ENCODE data around the gene ANKRD33B.

The ANKRD33B gene

DNA sequence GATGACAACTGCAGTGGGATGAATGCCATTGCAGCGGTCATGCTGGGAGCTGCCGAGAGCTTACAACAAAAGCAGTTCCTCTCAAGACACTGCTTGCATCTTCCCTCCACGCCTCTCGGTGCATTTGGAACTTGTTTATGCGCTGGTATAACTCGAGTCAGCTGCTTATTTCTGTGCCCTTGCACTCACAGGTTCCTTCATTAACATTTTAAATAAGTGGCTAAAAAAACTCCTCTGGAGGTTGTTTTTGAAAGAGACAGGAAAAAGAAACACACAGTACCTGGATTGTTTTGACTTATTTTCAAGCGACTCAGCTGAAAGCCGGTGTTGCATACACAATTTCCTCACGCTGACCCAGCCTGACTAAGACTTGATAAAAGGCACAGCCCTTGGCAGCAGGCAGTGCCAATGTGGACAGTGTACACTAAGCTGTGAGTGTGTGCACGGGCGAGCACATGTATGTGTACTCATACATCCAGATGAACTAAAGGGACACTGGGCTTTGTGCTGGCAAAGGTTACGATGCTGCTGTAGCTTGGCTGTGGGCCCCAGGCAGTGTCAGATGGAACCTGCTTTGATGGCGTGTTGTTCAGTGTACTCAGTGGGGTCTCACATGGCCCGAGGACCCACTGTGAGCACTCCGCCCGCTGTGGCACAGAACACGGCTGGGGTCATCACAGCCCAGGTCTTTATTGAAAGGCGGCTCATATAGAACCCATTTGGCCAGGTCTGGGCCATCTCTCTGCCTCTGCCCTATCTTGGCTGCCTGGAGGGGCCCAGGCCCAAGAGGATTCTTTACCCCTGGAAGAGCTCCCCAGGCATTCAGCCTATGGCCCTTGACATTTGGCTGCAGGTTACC lies 92.3 kb downstream of the ANKRD33B start:
- DNase-seq (ENCODE audit: low read depth) = no peak
- no peak overlapping the region for H3K4me3 ChIP-seq (ENCODE audit: low read depth, low read length)
- TF ChIP-seq CTCF (IDR thresholded peaks at IDR 0.05; ENCODE audit: low read depth, low read length, missing control alignments) = no peak

- no peak for TF ChIP-seq CTCF (IDR thresholded peaks at IDR 0.05; ENCODE audit: low read depth, low read length, missing control alignments)
- no peak overlapping the region for H3K4me3 ChIP-seq (ENCODE audit: low read depth, low read length)
These were observed 94.4 kb downstream of the ANKRD33B start for GRCh38 chr5:10658265-10658664.

GRCh38 chr5:10660135-10660534 lies 96.3 kb downstream of the ANKRD33B start:
- no peak for TF ChIP-seq CTCF (IDR thresholded peaks at IDR 0.05; ENCODE audit: low read depth, low read length, missing control alignments)
- H3K4me3 ChIP-seq (ENCODE audit: low read depth, low read length) = no peak overlapping the region
- DNase-seq (ENCODE audit: low read depth) = no peak

More at GRCh38 chr5:10658265-10658664, 94.4 kb downstream of the ANKRD33B start:
- no peak for DNase-seq (ENCODE audit: low read depth)

DNA sequence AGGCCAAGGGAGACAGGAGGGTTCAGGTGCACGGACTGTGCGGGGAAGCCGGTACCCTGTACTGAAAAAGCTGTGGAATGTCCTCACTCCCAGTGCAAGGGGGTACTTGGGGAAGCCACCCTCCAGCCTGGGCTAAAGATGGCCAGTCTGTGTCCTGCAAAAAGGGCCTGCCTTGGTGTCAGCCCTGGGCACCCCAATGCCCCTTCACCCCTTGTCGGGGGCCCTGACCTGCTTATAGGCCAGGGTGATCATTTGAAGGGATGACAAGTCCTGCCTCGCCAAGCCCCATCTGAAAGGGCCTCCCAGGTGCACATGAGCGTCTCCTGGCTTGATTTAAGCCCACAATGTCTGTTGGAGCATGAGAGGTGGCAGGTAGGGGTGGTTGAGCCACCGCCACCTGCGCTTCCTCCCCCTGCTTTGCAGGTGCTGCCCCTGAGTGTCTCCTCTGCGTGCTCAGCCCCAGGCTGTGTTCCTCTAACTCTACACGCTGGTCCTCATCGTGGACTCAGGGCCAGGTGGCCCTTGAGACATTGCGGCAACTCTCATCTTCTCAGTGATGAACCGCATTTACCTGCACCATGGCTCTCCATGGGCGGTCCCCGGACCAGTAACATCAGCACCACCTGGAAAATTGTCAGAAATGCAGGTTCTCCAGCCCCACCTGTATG lies 97.0 kb downstream of the ANKRD33B start:
- no peak for TF ChIP-seq CTCF (IDR thresholded peaks at IDR 0.05; ENCODE audit: low read depth, low read length, missing control alignments)
- no peak for DNase-seq (ENCODE audit: low read depth)
- no peak overlapping the region for H3K4me3 ChIP-seq (ENCODE audit: low read depth, low read length)

GRCh38 chr5:10661401-10661800 lies 97.5 kb downstream of the ANKRD33B start:
- no peak overlapping the region for H3K4me3 ChIP-seq (ENCODE audit: low read depth, low read length)
- DNase-seq (ENCODE audit: low read depth) = no peak
- no peak for TF ChIP-seq CTCF (IDR thresholded peaks at IDR 0.05; ENCODE audit: low read depth, low read length, missing control alignments)

DNA sequence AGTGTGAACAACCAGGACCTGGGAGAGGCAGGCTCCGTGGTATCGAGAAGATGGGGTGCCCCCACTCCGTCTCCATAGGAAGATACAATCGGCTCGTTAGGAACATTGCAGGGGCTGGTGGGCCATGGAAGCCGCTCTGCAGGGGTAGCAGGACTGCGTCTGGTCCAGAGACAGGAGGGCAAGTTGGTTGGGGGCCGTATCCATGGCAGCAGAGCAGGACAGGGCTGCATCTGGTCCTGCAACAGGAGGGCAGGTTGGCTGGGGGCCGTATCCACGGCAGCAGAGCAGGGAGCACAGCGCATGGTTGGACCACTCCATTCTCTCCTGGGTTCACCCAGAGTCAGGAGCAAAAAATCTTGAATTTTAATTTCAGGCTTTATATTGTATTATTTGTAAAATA lies 98.2 kb downstream of the ANKRD33B start:
- no peak for TF ChIP-seq CTCF (IDR thresholded peaks at IDR 0.05; ENCODE audit: low read depth, low read length, missing control alignments)
- H3K4me3 ChIP-seq (ENCODE audit: low read depth, low read length) = no peak overlapping the region
- no peak for DNase-seq (ENCODE audit: low read depth)

All from GM12864 (cell line).